ENCODE results near the gene ZFP36L2.

Gene ZFP36L2

GRCh38 chr2:43196768-43197587 lies 29.4 kb downstream of the ZFP36L2 start:
- Histone ChIP-seq H3K36me3 (ENCODE audit: control insufficient read depth, insufficient read depth, low read length) (no peaks in the 10 kb centered on the region), H3K27me3 (replicated peaks; ENCODE audit: control insufficient read depth, insufficient read depth, low read length) (no peaks in the 10 kb centered on the region), H3K4me3 (replicated peaks; ENCODE audit: low read depth, low read length) (no peak overlapping the region)
- no peak for TF ChIP-seq CTCF (IDR thresholded peaks at IDR 0.05; ENCODE audit: insufficient read depth, low read length, poor library complexity, severe bottlenecking)
- DNase-seq (ENCODE audit: extremely low read depth, insufficient read length) = no peak

- H3K4me3 ChIP-seq (replicated peaks; ENCODE audit: low read depth, low read length) = no peak overlapping the region
- no peaks in the 10 kb centered on the region for H3K36me3 ChIP-seq (ENCODE audit: control insufficient read depth, insufficient read depth, low read length)
- H3K27me3 ChIP-seq (replicated peaks; ENCODE audit: control insufficient read depth, insufficient read depth, low read length) = no peaks in the 10 kb centered on the region
- TF ChIP-seq CTCF (IDR thresholded peaks at IDR 0.05; ENCODE audit: insufficient read depth, low read length, poor library complexity, severe bottlenecking) = no peak
- DNase-seq (ENCODE audit: extremely low read depth, insufficient read length) = no peak
These were observed 32.1 kb downstream of the ZFP36L2 start for GRCh38 chr2:43194121-43194869.

GRCh38 chr2:43193652-43194120 lies 32.7 kb downstream of the ZFP36L2 start:
- no peak for TF ChIP-seq CTCF (IDR thresholded peaks at IDR 0.05; ENCODE audit: insufficient read depth, low read length, poor library complexity, severe bottlenecking)
- H3K27me3 ChIP-seq (replicated peaks; ENCODE audit: control insufficient read depth, insufficient read depth, low read length) = no peaks in the 10 kb centered on the region

GRCh38 chr2:43192744-43193651 lies 33.4 kb downstream of the ZFP36L2 start:
- Histone ChIP-seq H3K36me3 (ENCODE audit: control insufficient read depth, insufficient read depth, low read length) (no peaks in the 10 kb centered on the region), H3K4me3 (replicated peaks; ENCODE audit: low read depth, low read length) (no peak overlapping the region), H3K27me3 (replicated peaks; ENCODE audit: control insufficient read depth, insufficient read depth, low read length) (no peaks in the 10 kb centered on the region)
- DNase-seq (ENCODE audit: extremely low read depth, insufficient read length) = no peak
- no peak for TF ChIP-seq CTCF (IDR thresholded peaks at IDR 0.05; ENCODE audit: insufficient read depth, low read length, poor library complexity, severe bottlenecking)

More at GRCh38 chr2:43193652-43194120, 32.7 kb downstream of the ZFP36L2 start:
- no peak overlapping the region for H3K4me3 ChIP-seq (replicated peaks; ENCODE audit: low read depth, low read length)
- no peaks in the 10 kb centered on the region for H3K36me3 ChIP-seq (ENCODE audit: control insufficient read depth, insufficient read depth, low read length)
- no peak for DNase-seq (ENCODE audit: extremely low read depth, insufficient read length)

- TF ChIP-seq CTCF (IDR thresholded peaks at IDR 0.05; ENCODE audit: insufficient read depth, low read length, poor library complexity, severe bottlenecking) = peak; percentile 22
- Histone ChIP-seq H3K4me3 (replicated peaks; ENCODE audit: low read depth, low read length) (no peak overlapping the region), H3K36me3 (ENCODE audit: control insufficient read depth, insufficient read depth, low read length) (no peaks in the 10 kb centered on the region), H3K27me3 (replicated peaks; ENCODE audit: control insufficient read depth, insufficient read depth, low read length) (no peaks in the 10 kb centered on the region)
- no peak for DNase-seq (ENCODE audit: extremely low read depth, insufficient read length)
These were observed 34.4 kb downstream of the ZFP36L2 start for GRCh38 chr2:43191947-43192516.

Data from GM06990 (cell line).